ENCODE data around the gene MYO9A.

DNA sequence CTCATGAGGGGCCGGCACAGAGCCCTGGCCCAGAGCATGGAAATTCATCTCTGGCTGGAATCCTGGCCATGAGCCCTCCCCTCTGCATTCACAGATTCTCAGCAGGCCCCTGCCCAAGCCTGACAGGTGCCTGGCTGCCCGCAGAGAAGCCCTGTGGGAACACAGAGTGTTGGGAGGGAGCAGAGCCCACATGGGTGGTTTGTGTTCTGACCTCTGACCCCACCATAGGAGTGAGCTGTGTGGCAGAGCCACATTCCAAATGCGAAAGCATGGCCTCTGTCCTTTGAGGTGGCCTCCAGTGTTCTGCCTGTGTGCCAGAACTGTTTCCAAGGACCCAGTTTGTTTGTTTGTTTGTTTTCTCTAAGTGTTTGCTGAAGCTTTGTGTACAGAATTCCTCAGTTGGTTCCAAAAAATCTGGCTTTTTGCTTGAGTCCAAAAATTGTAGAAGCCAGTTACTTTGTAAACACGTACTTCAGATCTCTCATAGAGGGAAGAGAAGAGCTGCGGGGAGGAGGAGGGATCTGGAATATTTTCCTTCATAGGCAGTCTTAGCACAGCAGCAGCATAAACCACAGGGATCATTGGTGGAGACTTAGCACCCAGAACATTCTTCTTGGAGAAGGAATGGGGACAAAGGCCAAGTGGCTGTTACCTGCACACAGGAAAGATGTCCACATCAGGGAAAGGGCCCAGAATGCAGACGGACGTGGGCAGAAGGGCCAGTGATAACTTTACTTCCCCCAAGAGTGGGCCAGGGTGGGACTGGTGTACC is 43.6 kb upstream of the MYO9A start:
- no peak for TF ChIP-seq POLR2A (IDR thresholded peaks at IDR 0.05)
- TF ChIP-seq, protein P1, sequence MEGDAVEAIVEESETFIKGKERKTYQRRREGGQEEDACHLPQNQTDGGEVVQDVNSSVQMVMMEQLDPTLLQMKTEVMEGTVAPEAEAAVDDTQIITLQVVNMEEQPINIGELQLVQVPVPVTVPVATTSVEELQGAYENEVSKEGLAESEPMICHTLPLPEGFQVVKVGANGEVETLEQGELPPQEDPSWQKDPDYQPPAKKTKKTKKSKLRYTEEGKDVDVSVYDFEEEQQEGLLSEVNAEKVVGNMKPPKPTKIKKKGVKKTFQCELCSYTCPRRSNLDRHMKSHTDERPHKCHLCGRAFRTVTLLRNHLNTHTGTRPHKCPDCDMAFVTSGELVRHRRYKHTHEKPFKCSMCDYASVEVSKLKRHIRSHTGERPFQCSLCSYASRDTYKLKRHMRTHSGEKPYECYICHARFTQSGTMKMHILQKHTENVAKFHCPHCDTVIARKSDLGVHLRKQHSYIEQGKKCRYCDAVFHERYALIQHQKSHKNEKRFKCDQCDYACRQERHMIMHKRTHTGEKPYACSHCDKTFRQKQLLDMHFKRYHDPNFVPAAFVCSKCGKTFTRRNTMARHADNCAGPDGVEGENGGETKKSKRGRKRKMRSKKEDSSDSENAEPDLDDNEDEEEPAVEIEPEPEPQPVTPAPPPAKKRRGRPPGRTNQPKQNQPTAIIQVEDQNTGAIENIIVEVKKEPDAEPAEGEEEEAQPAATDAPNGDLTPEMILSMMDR (IDR thresholded peaks at IDR 0.05), result no peak
